NCI-H128 (cell line): ENCODE data around the gene SIGLEC6.

Source experiments
- DNase-seq: peaks from one replicate; lab custom pipeline; 2025; ENCODE audit not compliant: unreplicated experiment; lab: John Stamatoyannopoulos, UW

Gene SIGLEC6

GRCh38 chr19:51548891-51549305 lies 17.4 kb upstream of the SIGLEC6 start:
- DNase-seq = no peak

DNA sequence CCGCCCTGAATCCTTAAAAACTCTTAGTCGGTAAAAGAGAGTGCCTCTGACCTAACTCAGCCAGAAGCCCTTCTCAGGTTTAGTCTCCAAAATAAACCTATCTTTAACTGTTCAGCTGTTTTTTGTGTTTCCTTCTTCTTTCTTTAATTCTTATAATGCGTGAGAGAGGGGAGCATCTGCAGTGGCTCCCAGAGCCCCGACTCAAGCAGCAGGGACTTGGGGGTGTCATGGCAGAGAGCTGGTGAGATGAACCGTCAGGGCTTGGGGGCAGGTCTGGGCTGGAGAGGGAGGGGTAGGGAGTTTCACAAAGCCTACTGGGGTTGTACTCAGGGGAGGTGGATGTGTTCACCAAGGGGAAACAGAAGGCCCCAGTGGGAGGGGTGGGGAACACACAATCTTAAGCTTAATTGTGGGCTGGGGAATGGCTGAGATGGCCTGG lies 16.8 kb upstream of the SIGLEC6 start:
- DNase-seq = no peak

DNA sequence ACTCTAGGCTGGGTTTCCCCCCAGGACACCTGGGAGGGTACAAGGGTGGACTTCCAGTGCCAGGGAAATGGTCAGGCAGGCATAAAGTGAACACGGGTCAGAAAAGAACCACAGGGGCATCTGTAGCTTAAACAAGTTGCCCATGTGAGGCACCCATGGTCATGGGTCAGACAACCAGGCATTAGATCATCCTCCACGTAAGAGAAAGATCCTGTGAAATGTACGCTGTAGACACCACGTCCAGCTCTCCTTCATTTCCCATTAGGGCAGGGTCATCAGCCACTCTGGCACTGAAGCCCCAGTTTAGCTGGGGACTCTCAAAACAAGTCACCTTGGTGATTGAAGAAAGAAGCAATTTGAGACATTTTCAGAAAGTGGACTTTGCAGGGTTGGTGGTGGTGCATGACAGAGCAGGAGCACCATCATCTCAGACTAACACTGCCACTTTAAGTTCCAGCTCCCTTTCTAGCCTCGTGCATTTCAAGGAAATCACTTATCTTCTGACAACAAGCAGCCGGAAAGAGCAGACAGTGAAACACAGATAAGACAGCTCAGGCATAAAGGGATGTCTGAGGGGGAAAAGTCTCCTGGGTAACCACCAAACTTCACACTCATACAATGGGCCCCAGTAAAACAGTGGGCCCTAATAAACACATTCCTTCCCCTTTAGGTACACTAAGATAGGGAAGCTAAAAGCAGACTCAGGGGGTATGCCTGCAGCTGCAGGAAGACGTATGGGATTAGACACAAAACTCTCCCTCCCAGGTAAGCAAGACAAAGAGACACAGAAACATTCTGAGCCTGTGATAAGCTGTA lies 16.1 kb upstream of the SIGLEC6 start:
- DNase-seq = no peak

- no peak for DNase-seq
These were observed 15.4 kb upstream of the SIGLEC6 start for GRCh38 chr19:51546650-51547396.

DNA sequence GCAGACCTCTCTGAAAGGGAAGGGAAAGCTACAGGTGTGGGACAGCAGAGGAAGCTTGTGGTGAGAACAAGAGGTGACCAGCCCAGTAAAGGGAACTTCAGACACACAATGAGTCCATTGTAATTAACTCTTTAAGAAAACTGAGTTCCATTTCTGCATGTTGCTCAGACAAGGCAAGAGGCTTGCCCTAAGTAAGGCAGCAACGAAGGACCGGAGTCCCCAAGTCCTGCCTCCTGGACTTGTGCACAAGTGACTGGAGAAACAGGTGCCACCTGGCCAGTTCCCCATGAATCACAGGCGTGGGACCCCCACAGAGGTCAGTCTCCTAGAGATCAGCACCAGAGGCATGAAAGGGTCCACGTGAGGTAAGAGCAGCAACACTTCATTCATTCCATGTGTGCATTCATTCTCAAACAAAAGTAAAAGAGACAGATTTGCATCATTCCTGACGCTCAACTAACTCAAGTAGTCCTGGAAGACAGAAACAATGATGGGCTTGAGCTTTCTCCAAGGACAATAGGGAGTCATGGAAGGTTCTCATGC lies 14.7 kb upstream of the SIGLEC6 start:
- no peak for DNase-seq

DNA sequence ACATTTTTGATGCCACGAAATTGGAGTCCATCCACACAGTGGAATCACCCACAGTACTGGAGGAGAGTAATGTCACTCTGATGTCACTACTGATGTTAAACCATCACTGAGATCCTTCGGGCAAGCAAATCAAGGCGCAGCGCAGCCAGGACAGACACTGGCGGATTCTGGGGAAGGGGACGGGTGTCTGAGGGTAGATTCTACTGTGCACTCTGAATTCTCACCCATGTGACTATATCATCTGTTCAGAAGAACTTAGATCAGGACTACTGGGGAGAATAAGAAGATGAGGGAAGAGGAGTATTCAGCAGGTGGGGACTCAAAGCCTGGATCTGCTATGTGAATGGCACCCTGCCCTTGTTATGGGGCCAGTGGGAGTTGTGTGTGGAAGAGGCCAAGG lies 12.6 kb upstream of the SIGLEC6 start:
- DNase-seq = no peak

DNA sequence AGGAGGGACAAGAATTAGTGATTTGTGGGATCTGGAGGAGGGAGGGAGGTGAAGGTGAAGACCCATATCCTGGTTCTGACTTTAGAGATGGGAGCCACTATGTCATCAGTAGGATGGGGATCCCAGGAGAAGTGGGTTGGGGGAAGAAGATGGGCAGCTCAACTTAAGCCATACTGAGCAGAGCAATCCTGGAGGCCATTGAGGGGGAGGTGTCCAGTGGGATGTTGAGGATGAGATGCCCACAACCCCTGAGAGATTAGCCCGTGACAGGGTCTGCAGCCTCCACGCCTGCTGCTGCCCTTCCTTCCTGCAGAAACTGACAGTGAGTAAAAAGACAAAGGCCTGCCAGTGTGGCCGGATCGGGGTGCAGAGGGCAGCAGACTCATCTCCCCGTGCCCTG lies 11.2 kb upstream of the SIGLEC6 start:
- no peak for DNase-seq

DNA sequence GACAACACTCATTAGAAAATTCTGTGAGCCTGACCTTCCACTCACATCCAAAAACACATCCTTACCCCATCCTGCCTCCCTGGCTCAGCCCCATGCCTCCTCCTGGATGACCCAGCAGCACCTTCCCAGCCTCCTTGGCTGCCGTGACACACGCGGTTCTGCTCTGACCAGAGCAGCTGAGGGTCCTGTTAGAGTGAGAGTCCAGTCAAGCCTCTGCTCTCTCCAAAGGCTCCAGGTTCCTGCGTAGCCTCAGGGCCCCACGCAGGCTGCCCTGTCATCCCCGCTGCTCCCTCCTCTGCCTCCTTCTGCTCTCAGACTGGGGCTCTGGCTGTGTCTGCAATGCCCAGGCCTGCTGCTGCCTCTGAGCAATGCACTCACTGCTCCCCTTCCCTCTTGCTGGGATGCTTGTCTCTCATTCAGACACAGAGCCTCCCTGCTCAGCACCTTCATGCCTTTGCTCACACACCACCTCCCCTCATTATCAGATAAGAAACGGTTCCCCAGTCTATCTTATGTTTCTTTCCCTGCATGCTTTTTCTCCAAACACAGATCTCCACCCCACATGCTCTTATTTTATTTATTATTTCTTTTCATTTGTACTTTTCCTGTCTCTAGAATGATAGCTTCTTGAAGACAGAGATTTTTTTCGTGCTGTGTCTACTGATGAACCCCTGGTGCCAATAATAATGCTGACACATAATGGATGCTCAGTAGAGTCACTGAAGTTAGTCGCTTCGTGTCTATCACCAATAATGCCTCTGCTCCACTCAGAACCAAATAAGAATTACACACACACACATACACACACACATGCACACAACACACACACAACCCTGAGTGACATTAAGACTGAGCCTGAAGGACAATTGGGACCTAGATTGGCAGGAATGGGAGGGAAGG lies 10.2 kb upstream of the SIGLEC6 start:
- no peak for DNase-seq

- DNase-seq = no peak
These were observed 8.4 kb upstream of the SIGLEC6 start for GRCh38 chr19:51539821-51540366.

DNA sequence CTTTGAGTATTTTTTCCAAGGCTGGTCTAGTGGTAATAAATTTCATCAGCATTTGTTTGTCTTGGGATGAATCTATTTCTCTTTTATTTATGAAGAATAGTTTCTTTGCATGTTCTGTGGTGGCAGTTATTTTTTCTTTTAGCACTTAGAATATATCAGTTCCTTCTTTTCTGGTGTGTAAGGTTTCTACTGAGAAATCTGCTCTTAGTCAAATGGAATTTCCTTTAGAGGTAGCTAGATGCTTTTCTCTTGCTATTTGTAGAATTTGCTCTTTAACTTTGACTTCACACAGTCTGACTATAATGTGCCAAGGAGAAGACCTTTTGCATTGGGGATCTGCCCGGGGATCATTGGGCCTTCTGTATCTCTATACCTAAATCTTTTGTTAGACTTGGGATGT lies 4.1 kb upstream of the SIGLEC6 start:
- DNase-seq = no peak

DNA sequence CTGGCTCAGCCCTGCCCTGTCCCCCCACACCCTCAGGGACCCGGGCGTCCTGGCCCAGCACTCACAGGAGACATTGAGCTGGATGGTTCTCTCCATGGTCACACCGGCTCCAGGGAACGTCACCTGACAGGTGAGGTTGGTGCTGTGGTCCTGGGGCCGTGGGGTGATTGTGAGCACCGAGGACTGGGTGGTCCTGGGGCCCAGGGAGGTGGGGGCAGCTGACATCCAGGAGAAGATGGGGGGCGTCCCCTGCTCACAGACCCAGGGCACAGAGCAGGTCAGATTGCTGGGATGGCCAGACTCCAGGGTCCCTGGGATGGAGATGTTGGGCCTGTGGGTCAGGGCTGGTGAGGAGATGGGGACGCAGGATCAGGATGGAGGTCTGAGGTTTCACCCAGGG lies 854 bp downstream of the SIGLEC6 start:
- no peak for DNase-seq

- DNase-seq = no peak
These were observed 2.2 kb downstream of the SIGLEC6 start for GRCh38 chr19:51529301-51529700.

DNA sequence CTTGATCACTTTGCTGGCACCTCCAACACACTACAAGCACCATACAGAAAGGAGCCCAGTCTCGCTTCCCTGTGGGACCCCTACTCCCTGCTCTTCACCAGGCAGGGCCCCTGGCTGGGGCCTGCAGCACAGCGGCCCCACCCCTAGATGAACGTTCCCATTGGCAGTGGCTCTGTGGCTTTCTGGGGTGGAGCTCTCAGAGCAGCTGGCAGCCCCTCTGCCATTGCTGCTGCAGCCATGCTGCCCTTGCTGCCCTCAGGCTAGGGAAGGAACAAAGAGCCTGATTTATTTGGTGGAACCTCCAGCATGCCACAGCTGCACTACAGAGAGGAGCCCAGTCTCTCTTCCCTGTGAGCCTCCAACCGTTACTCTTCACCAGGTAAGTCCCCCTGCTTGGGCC lies 5.8 kb downstream of the SIGLEC6 start:
- DNase-seq = no peak

GRCh38 chr19:51524666-51525264 lies 6.7 kb downstream of the SIGLEC6 start:
- DNase-seq = no peak

- no peak for DNase-seq
These were observed 9.7 kb downstream of the SIGLEC6 start for GRCh38 chr19:51521781-51522180.

GRCh38 chr19:51521357-51521756 lies 10.1 kb downstream of the SIGLEC6 start:
- no peak for DNase-seq

DNA sequence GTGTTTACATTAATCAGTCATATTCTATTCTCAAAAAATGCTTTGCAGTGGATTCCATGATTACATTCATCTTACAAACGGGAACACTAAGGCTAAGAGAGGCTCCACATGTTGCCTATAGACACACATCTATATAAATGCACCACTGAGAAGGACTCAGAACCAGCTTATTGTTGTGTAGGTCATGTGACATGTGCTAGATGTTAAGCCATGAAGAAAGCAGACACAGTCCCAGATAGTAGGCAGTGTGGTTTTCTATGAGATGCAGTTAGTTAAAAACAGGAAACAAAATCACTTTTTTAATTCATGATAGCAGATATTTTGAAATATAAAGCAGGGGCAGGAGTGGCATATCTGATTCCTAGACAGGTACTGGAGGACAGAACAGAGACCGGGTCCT lies 10.7 kb downstream of the SIGLEC6 start:
- no peak for DNase-seq

DNA sequence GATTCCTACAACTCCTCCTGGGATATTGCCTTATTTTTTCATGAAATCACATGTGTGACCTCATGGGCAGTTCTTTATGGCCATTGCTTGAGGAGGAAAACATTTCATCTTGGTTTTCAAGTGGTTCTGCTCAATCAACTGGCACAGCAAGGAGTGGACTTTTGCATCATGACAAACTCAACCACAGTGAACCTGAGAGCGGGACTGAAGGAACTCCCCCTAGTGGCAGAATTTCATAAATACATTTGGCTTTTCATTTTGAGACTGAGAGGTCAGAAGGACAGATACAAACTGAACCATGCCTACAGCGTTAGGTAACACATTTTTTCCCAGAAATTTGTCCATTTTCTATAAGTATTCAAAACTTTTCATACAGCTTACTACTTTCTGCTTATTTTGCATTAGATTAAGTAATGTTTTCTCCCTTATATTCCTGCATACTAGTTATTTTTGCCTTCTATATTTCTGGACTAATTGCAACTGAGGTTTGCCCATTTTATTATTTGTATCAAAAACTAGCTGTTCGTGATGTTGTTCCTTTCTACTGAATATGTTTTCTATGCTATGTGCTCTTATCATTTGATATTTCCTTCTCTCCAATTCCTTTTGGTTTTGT lies 16.5 kb downstream of the SIGLEC6 start:
- no peak for DNase-seq

DNA sequence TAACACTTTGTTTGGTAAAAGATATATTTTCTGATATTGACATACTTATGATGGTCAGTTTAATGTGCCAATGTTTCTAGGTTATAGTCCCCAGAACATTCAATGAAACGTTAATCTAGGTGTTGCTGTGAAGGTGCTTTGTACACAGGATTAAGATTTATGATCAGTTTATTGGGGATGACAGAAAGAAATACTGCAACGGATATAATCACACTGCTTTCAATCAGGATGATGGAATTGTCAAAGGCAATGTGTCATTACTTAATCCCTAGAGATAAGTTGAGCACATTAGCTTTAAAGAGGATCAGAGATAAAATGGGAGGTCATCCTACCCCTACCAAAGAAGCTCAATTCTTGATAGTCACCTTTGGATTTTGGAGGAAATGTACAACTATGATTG lies 17.5 kb downstream of the SIGLEC6 start:
- DNase-seq = no peak

- no peak for DNase-seq
These were observed 20.1 kb downstream of the SIGLEC6 start for GRCh38 chr19:51511353-51511752.
